GM18499 (cell line): ENCODE measurements around the gene GRHL3.

ENCODE experiments used
- ATAC-seq: cut with Tn5 transposase; IDR thresholded peaks from one replicate; pipeline ENCODE4 v1.9.1; 2021; ENCODE audit warnings: moderate number of reproducible peaks; ENCODE audit not compliant: insufficient read depth, unreplicated experiment

The GRHL3 gene

DNA sequence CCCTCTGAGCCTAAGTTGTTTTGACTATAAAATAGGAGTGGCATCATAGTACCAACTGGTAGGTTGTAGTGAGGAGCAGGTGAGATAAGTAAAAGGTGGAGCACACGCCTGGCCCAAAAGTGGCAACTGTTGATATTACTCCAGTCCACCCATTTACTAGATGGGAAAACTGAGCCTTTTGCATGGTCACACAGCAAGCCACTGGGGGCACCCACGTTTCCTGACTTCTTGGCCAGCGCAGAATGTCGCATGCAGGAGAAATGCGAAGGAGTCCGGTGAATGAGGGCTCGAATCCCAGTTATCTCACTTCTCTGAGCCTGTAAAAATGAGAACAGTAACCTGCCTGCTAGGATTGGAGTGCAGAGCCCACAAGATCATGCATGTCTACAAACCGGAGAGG lies 20.8 kb downstream of the GRHL3 start:
- no peak for ATAC-seq

DNA sequence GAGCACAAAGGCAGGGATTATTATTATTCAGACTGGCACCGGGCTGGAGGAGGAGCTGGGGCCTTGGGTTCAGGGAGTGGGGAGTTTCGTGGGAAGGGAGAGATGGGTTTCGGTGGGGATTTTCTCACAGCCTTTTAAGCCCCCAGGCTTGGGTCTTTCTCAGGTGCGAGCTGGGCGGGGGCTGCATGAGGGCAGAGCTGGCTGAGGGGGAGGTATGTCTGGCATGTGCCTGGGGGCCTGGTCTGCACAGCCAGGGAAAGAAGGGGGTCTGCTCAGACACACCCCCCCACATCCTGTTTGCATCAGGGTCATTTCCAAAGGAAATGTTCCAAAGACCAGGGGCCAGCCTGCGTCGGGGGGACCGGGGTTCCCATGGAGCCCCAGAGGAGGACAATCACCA lies 21.6 kb downstream of the GRHL3 start:
- no peak for ATAC-seq

DNA sequence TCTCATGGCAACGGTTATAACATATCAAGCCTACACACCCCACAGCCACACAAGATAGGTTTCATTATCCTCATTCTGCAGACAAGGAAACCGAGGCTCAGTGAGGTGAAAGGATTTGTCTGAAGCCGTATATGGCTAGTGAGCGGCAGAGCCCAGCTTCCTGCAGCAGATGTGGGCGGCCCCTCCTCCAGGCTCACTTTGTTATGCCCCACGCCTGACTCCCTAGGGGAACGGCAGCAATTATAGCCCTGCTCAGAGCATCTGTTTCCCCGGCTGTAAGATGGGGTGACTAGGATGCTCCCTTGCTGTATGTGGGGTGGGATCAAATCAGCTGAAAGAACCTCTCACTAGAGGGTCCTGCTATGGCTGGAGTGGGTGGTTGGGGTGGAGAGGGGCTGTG lies 22.1 kb downstream of the GRHL3 start:
- no peak for ATAC-seq

DNA sequence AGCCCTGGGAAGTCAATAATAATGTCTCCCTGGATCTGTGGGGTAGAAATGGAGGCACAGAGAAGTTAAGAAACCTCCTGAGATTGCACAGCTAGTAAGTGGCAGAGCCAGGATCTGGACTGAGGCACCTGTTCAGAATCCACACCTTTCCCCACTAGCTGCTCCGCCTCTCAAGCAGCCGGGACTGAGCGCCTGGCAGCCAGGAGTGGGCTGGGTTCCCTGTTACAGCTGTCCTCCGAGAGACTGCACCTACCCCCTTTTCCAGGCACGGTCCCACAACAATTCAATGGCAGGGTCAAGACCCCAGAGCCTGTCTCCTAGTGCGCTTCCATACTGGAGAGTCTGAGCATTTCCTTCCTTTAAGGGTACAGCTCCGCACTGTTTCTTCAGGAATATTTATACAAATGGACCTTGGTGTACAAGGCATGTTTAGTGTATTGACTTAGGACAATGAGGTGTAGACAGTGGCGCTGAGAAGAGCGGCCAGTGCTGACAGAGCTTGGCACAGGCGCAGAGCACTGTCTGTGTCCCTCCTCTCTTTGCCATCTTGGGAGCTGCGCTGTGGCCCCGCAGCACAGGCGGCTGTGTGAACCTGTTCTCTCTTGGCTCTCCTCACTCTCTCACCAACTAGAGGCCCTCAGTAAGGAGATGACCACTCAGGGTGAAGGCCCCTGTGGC lies 24.4 kb downstream of the GRHL3 start:
- no peak for ATAC-seq

DNA sequence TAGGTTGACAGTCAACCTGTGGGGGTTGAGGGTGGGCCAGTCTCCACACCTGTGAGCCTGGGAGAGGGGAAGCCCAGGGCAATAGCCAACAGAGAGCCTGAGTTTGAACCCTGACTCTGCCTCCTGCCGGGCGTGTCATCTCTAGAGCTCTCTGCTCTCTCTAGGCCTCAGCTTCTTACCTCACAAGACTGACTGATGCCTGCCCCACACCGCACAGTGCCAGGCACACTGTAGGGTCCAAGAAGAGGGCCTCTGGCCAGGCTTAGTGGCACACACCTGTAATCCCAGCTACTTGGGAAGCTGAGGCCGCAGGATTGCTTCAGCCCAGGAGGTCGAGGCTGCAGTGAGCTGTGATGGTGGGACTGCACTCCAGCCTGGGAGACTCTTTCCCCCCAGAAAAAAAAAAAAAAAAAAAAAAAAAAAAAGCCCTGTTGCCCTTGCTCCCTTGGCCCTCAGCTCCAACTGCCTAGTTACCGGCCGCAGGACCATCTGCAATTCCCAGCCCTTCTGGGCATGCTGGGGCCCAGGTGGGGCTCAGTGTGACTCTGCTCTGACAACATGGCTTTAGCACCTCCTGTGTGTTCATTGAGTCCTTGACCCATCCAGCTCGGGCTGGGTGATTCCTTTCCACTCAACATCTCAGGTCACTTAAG lies 25.1 kb downstream of the GRHL3 start:
- no peak for ATAC-seq

DNA sequence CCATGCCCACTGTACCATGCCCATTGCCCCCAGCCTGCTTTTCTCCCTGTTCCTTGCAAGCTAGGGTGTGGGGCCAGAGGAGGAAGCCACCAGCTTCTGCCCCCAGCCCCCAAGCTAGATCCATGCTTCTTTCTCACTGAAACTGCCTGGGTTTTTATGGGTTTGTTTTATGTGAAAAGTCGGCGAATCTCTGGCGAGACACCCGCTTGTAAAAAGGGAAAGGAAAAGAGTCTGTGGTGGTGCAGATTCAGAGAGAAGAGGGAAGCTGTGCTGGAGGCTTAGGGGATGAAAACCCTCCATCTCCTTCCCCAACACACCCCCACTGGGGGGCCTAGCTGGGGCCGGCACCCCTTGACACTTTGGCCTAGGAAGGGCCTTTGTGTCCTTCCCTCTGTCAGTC lies 26.2 kb downstream of the GRHL3 start:
- no peak for ATAC-seq

DNA sequence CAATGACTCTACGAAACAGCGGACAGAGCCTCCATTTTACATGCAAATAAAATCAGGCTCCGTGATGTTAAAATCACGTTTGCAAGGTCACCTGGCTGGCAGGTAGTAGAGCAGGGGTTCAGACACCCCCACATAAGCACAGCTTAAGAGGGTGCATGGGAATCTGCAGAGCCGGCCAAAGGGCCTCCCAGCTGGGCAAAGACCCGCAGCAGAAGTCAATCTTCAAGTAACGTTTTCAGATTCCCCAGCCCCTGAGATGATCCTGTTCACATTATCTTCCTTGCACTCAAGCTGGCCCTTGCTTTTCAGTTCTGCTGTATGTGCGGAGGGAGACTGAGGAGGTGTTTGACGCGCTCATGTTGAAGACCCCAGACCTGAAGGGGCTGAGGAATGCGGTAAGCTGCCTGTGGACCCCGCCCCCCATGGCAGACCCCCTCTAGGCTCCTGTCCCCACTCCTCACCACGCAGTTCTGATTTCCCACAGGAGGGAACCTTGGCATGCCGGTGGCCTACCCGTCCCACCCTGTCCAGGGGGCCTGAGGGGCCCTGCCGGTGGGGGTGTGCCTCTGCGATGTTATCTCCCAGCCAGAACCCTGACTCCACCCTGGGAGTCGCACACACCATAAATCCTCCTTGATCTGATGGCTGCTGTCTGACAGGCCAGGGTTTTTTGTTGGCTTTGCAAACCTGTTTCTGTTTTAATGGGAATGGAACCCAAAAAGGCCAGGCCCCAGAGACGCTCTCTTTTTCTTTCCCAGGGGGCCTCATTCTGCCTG lies 28.2 kb downstream of the GRHL3 start:
- no peak for ATAC-seq

DNA sequence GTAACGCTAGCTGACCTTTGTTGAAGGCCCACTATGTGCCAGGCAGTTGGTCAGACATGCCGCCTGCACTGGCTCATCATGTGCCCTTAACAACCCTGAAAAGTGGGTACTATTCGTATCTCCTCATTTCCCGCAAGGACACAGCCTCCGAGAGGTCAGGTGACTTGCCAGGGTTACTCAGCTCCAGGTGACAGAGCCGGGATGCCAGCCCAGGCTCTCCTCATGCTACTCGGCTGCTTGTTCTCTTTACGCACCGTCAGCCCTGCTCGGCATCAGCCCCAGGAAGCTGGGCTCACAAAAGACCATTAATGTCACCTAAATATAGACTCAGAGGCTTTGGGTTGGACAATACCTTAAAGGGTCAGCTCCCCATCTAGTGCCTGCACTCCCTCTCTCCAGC lies 29.0 kb downstream of the GRHL3 start:
- no peak for ATAC-seq

DNA sequence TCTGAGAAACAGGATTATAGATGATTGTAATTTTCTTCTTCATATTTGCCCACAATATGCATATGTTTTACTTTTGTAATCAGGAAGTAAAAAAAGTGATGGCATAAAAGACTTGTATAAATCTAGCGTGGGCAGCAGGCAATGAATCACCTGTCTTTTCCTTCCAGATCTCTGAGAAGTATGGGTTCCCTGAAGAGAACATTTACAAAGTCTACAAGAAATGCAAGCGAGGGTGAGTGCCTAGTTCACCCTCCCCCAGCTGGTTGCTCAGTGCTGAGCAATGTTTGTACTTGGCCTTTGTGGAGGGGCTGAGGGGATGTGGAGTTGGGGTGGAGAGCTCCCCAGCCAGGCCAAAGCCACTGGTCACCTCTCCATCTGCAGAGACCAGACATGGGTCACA lies 30.7 kb downstream of the GRHL3 start:
- ATAC-seq = no peak

DNA sequence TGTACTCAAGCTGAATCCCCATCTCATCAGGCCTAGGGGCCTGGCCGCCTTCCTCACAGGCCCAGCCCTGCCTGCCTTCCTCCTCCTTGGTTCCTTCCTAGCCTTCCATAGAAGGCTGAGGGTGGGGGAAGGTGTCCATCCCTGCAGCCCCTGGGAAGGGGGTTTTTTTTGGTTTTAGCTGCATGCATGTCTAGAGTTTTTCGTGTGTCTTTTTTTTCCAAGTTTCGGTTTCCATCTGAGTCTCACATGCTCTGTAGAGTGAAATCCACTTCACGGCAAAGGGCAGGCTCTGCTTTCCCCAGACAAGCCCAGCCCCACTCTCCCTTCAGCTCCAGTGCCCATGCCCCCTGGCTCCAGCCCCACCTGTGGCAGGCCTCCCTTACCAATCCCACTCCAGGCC lies 32.1 kb downstream of the GRHL3 start:
- no peak for ATAC-seq

DNA sequence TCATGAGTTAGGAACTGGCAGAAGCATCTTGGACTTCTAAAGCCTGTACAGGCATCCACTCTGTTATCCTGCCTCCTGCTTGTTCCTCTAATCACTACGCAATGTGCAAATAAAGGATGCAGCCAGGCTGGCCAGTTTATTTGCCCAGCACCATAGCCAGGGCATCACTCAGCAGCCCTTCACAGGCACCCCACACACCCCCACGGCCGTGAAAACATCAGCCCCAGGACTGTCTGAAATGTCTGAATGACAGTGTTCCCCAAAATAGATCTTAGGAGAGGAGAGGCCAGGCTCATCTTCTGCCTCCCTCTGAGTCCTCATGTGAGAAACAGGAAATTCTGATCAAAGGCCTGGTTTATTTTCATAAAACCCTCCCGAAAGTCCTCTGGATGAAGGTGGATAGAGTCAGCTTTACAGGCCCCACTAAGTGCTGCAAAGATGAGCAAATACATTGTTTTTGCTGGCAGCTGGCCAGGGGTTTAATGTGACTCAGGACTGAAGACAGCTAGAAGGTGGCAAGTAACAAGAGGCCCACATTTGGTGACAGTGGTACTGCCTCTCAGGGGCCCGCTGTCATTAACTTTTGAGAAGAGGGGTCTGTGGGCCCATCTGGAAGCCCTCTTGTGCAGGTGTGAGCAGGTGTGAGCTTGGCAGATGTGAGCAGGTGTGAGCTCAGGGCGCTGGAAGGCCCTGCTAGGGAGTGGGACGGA lies 32.9 kb downstream of the GRHL3 start:
- ATAC-seq = no peak

DNA sequence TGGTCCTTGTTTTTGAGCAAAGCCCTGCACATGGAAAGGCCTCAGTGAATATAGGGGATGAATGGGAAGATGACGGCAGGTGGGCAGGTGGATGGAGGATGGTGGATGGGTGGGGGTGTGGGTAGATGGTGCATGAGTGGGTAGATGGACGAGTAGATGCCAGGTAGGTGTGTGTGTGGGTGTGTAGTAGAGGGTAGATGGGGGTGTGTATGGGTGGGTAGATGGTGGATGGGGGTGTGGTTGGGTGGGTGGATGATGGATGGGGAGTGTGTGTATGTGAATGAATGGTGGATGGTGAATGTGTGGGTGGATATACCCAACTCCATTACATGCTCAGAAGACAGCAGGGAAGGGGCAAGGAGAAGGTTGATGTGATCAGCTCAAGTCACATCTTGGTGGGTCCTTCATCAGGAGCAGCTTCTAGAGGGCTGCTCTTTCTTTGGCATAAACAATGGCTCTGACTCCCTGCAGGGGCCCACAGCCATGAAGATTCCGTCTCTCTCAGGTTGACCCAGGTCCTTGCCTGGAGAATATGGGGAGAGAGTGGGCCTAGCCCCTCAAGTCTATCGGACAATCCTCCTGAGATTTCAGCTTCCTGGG lies 34.2 kb downstream of the GRHL3 start:
- no peak for ATAC-seq

DNA sequence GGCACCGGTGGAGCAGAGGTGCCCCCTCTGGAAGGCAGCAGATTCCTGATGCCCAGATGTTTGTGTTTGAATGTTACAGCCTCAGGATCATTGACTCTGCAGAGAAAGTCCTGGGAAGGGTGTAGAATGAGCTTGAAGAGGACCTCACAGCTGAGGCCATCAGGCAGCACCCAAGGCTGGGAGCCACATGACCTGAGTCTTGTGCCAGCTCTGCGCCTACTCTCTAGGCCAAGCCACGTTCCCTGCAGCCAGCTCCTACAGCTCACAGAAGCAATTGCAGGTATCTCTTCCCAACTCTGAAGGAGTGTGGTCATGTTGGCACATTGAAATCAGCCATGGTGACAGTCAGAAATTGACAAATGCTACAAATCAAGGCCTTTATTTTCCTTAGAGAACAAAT lies 36.3 kb downstream of the GRHL3 start:
- ATAC-seq = no peak

DNA sequence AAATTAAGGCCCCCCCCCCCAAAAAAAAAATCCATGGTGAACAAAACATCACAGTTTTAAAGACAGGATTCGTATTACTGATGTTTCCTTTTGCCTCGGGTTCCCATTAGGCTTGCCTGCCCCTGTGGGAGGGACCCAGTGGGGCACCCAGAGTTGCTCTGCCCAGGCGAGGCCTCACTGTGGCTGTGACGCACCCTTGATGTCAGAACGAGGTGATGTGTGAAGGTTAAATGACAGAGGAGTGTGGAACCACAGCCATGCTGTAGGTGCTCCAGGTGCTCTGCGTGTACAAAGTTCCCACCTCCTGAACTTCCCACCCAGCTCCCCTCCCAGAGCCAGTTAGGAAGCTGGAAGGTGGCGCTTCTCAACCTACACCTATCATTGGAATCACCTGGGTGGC lies 37.9 kb downstream of the GRHL3 start:
- ATAC-seq = no peak

DNA sequence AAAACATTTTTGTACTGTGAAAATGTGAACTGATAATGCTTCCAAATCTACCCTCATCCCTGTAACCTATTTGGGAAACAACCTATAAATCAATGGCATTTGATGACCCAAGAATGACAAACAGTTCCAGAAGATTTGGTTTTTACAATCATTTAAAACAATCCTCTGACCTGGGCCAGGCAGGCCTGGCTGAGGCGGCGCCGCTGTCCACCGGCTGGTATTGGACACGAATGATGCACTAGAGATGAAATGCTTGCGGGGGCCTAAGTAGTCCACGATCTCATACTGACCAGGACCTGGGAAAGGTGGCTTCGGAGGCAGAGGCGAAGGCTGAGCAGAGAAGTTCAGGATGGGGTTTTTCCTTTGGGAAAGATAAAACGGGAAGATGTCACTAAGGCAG lies 41.5 kb downstream of the GRHL3 start:
- ATAC-seq = no peak

DNA sequence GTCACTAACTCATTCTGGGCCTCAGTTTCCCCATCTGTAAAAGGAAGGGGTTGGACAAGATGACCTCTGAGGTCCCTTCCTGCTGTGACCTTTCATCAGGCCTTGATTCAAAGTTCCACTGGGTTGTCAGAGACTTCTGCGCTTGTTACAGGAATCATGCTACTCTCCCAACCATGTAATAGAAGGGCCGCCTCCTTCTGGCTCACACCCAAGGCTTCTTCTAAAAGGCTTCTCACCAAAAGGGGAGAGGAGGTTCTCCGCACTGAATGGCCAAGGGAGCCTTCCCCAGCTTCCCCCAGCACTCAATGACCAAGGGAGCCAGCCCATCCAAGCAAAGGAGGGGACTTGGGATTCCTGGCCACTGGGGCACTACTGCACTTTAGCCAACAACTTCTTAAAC lies 42.7 kb downstream of the GRHL3 start:
- ATAC-seq = no peak

DNA sequence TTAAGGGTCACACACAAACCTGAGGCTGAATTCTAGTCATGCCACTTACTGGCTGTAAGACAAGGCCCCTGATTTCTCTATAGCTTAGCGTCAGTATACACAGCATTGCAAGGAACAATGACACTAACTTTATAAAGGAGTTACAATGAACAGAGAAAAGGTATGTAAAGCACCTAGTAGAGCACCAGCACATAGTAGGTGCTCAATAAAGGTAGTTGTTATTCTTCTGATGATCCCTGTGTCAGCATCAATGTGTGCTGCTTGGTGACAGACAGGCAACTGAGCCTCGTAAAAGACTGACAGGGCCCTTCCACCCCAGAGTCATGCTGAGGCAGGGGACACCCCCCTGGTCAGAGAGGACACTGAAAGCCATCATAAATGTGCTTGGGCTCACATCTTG lies 43.2 kb downstream of the GRHL3 start:
- ATAC-seq = no peak

DNA sequence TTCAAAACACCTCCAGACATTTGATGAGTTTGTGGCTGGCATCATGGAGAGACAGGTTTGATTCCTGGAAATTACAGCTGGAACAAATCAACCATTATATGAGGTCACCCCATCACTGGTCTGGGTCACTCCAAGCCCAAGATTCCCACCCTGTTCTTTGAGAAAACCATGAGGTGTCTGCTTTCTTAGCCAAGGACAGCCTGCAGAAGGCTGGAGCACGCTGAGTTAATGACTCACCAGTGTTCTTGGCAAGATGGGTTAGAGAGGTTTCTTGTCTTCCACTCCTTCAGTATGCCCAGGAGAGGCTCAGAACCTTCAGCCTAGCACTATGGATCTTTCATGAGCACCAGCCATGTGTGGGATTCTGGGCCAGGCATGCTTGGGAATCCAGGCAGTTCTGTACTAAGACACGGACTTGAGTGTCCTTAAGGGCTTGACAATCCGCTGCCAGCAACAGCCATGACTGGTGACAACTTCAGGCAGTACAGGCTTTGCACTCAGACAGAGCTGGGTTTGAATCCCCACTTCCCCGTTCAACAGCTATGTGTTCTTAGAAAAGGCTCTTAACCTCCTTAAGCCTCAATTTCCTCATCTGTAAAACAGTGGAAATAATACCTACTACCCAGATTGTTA lies 43.9 kb downstream of the GRHL3 start:
- no peak for ATAC-seq

DNA sequence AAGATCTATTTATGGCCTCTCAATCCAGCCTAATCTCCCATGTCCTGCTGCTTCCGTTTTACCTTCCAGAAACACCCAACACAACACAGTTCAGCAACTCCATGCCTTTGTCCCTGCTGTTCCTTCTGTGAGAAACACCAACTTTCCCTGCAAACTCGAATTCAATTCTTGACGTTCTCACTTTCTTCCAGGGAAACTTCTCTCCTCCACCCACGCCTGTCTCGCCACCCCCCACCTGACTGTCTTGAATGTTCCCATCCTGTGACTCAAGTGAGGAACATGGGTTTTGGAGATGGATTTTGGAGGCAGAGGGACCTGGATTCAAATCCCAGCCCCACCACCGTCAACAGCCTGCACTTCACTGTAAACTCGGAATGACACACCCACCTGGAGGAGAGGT lies 44.8 kb downstream of the GRHL3 start:
- no peak for ATAC-seq

DNA sequence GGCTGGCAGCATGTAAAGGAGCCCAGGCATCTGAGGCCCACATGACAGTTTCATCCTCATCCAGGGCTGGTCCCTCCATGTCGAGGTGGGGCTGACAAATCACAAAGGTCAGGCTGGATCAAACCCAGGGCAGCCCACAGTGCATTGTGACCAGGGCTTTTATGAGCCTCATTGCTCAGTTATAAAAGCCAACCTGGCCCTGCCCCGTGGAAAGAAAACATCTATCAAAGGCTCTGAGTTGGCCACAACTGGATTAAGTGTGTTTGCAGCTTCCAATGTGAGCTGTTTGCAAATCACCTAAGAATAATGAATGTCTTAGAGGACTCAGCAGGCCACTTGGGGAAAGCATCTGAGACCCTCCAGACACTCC lies 45.4 kb downstream of the GRHL3 start:
- ATAC-seq = no peak
